DMS153 treated with DMSO at 0.1 percent for 48 hours (cell line): ENCODE measurements around the gene ECPAS.
"Not testable (repeated sequence)": the region's sequence is repeated elsewhere in the genome, so short reads cannot be mapped to it uniquely, and the experiment has no call there.

Experiments
- DNase-seq: peaks from one replicate; lab custom pipeline; 2025; ENCODE audit not compliant: unreplicated experiment; lab: John Stamatoyannopoulos, UW

The ECPAS gene

DNA sequence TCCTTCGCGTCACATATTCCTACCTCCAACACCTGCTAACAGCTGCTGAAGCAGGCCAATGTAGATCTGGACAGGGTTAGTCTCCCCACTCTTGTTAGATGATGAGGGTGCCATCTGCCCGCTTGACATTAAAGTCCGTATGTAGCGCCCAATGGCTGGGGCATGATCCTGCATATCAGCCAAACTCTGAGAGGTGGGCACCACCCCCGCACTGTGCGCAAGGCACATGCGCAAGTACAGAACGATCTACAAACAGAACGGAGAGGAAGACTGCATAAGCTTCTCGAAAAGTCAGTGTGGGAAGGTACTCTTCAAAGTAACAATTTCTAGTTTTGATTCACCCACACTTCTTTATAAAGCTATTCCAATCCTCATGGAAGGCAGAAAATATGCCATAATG lies 69.8 kb downstream of the ECPAS start:
- no peak for DNase-seq

DNA sequence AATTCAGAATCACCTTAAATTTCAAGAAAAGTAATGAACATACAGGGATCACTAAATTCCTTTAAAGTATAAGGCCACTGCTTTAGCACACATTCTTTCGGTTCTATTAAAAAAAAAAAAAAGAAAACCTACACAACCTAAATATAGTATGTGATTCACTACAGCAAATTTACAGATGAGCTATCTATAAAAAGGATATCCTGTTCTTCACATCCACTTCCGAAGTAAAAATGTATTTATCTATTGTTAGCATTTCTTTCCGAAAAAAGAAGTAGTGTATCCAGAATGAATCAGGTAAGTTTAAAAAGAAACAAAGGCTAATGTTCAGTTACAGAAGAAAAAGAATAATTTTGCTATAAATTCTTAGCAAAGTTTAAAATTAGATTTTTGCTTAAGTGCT lies 70.2 kb downstream of the ECPAS start:
- no peak for DNase-seq

DNA sequence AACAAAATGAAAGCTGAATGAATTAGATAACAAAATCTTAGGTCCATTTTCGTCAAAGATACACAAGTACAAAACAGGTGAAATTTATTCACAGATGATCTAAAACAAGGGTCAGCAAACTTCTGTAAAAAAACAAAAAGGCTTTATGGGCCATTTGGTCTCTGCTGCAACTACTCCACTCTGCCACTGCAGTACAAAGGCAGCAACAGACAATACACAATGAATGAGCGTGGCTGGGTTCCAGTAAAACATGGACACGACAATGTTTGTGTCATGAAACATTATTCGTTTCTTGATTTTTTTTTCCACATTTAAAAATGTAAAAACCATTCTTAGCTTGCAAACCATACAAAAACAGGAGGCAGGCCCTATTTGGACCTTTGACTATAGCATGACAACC lies 71.9 kb downstream of the ECPAS start:
- no peak for DNase-seq

DNA sequence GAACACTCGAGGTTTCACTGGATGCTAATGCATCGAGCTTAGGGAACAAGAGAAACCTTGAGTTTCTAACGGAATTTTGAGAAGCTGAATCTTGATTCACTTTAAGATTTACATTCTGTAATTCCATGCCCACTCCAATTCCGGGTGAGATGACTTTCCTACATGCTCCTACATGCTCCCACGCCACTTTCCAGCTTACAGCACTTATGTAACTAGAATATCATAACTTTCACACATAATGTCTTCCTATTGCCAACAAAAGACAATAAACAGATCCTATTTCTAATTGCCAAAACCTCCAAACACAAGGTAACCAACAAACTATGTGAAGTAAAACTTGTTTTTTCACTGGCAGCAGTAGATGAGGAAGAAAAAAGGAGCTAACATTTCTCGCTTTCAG lies 72.9 kb downstream of the ECPAS start:
- no peak for DNase-seq

DNA sequence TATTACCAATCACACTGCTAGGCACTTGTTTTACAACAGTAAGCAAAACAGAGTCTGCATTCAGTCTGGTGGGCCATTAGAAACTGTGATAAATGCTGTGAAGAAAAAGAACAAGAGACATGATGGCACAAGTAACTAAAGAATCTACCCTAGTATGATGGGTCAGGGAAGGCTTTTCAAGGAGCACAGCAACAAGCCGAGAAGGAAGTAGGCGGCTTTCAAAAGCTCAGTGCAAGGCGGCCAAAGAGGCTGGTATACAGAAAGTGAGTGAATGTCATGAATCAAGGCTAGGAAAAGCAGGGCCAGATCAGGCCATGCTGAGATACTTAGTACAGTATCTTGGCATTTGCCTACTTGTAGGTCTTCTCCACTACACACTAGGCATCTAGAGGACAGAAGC lies 76.4 kb downstream of the ECPAS start:
- no peak for DNase-seq

DNA sequence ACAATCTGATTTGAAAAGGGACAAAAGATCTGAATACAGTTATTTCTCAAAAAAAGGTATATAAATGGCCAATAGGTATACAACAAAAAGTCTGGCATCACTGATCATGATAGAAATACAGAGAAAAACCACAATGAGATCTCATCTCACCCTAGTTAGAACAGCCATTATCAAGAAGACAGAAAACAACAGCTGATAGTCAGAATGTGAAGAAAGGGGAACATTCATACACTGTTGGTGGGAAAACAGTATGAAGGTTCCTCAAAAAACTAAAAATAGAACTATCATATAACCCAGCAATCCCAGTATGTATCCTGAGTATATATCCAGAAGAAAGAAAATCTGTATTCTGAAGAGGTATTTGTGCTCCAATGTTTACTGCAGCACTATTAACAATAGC lies 78.5 kb downstream of the ECPAS start:
- DNase-seq, result no peak

DNA sequence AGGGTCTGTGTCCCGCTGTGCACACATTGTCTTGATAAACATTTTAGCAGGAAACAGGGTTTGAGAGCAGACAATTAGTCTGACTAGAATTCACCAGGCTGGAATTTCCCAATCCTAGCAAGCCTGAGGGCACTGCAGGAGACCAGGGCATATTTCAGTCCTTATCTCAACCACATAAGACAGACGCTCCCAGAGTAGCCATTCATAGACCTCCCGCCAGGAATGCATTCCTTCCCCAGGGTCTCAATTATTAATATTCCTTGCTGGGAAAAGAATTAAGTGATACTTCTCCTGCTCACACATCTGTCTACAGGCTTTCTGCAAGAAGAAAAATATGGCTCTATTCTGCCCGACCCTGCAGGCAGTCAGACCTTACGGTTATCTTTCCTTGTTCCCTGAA lies 82.7 kb downstream of the ECPAS start:
- not testable (repeated sequence) for DNase-seq

DNA sequence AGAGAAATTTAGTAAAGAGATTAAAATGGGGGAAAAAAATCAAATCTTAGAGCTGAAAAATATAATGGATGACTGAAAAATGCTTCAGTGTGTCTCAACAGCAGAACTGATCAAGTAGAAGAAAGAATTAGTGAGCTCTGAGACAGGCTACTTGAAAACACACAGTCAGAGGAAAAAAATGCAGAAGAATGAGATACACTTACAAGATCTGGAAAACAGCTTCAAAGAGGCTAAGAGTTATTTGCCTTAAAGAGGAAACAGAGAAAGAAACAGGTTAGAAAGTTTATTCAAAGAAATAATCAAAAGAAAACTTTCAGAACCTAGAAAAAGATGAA lies 83.7 kb downstream of the ECPAS start:
- DNase-seq, result no peak

DNA sequence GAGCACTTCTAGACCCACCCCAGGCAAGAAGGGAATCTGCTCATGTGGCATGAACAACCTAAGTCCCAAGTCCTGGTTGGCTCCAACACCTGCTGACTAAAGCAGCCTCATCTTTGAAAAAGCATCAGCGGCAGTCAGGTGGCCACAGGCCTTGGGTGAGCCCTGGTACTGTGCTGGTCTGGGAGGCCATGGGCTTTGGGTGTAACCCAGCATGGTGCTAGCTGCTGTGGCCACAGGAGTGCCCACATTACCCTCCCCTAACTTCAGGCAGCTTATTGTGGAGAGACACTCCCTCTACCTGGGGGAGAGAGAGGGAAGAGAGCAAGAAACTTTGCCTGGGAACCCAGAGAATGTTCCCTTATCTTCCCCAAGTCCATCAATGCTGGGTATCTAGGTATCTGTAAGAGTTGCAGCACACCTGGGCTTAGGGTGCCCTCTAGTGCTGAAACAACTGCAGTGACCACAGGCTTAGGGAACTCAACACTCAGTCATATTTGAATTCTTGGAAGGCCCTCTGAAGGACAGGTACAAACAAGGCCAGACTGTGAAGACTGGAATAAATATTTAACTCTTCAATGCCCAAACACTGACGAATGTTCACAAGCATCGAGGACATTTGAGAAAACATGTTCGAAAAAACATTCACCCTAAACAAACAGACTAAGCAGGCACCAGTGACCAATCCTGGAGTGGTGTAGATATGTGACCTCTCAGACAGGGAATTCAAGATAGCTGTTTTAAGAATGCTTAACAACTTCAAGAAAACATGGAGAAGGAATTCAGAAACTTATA lies 84.2 kb downstream of the ECPAS start:
- no peak for DNase-seq

DNA sequence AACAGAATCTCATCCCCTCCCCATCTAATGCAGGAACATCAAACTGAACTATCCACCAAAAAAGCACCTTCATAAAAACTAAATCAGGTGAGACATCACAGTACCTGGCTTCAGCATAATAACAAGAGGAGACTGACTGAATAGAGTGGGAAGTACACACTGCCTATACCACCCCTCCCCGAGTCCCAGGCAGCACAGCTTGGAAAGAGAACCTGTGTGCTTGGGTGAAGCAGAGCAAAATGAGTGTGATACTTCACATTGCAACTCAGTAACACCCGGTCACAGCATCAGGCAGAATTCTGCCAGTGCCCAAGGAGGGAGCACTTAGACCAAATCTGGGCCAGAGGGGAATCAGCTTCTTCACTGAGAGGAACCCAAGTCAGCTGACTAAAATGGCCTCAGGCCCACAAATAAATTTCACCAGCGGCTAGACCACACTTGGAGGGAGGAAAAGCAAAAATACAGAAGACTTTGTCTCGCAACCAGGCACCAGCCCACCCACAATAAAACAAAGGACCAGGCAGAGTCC lies 84.9 kb downstream of the ECPAS start:
- no peak for DNase-seq

DNA sequence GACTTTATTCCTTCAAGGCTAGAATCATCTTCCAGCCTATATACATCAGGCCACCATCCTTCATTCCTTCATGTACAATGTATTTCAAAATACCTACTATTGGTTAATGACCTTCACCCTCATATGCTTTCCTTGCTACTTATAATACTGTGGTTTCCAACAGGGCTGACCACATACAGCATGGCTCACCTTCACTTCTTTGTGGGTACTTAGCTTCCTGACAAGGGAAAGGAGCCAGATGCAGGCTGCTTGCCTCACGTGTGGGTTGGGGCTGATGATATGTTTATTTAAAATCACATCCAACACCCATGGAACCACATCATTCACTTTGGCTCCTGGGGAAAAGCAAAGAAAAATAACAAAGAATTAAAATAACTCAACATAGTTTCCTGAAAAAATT lies 90.2 kb downstream of the ECPAS start:
- DNase-seq, result no peak

DNA sequence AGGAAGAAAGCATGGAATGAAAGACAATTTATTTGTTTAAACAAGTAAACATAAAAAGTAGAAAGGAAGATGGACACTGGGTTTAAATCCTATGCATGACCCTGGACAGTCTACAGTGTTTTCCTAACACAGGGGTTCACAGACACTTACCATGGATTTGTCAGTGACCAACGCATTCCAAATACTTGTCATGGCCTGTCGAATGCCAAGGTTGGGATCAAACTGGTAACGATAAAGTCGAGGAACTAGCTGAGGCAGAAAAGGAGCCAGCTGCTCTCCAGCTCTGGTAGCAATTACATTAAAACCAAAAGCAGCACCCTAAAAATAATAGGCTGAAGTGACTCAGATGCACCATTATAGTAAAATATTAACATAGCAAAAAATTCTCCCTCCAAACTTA lies 94.8 kb downstream of the ECPAS start:
- no peak for DNase-seq

DNA sequence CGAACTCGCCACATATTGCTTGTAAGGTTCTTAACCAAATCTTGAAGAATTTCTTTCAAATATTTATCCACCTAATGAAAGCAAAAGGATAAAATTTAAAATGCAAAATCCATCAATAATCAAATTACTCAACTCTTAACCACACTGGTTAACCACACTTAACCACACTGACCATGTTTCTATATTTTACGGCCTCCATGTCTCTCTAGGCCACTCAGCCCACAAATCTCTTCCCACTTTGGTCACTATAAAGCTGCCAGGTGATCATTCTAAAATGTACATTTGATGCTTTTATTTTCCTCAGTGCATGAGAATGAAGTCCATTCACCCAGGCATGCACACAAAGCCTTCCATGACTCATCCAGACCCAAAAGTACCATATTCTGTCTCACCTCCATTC lies 97.8 kb downstream of the ECPAS start:
- no peak for DNase-seq

DNA sequence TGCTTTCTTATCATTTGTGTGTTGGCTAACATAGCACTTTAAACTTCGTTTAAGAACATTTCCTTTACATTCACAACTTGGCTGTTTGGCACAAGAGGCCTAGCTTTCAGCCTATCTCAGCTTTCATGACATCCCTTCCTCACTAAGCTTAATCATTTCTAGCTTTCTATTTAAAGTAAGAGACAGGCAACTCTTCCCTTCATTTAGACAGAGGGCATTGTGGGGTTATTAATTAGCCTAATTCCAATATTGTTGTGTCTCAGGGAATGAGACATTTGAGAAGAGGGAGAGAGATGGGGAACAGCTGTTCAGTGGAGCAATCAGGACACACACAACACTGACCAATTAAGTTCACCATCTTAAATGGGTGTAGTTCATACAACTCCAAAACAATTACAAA lies 103.2 kb downstream of the ECPAS start:
- no peak for DNase-seq

DNA sequence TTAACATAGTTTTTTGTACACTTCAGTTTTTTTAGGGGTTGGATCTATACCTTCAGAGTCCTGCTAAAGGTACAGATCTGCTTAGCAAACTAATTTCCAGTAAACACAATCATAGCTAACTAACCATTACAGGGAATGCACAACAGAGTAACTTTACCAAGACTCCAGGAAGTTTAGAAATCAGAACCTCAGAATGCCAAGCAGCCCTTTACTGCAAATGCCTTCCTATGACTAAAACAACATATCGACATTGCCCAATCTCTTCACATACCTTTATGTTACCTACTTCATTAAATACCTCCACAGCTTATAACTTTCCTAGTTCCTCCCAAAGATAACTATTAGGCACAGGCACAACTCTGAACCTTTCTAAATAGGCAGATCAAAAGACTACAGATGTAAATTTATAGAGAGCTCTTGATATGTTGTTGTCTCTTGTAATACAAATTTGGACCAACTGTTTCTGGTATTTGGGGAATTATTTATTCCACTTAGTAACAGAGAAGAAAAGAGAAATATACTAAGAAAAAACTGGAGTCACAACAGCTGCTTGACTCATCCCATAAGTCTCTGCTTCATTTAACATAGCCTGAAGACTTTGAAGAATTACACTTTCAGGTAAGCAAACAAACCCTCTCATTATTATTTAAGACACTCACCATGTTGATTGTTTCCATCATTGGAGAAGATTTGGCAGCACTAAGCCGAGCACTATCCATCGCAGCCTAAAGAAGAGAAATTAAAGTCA lies 108.2 kb downstream of the ECPAS start:
- DNase-seq, result no peak

DNA sequence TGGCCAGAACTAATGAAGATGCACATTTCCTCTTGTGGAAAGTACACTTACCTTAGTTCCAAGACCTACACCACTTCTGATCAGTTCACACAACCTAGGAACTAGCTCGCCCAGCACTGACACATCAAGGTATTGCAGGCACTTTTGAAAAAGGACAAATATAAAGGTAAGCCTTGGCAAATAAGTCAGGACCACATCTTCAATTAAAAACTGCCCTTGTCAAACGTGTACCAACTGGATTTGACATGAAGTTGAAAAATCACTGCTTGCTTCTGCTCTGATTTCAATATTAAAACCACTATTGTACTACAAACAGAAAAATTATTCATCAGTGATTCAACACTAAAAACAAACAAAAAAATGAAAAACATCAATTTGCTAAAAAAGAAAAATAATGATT lies 109.1 kb downstream of the ECPAS start:
- DNase-seq, result no peak

DNA sequence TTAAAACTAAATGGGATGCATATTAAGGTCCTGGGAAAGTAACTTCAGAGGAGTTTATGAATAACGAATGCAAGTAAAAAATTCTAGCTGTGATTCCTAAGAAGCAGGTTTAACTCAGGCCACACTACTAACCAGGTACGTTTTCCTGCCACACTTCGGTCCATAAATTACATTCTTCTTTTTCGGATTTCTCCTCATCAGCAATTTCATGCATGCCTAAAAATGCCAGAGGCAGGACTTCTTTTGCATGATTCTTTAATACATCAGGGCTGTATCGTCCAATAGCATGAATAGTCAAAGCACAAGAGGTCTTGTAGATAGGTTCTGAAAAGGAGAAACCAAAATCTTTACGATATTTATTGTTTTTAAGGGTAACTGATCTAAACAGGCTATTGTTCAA lies 111.9 kb downstream of the ECPAS start:
- DNase-seq, result no peak

DNA sequence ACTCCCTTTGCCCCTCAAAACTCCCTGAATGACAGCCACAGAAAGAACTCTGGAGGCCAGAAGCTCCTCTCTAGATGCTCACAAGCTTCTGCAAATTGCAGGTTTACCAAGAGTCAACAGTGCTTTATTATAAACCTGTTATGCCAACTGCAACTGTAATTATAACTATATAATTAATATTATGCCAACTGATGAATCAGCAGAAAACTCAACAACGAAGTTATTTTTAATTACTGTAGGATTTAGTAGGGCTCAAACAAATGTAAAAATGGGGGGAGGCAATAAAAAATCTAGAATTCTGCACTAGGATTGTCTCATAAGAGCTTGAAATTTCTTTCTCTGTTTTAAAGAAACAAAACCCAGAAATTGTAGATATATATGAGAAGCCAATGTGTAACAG lies 117.2 kb downstream of the ECPAS start:
- no peak for DNase-seq

DNA sequence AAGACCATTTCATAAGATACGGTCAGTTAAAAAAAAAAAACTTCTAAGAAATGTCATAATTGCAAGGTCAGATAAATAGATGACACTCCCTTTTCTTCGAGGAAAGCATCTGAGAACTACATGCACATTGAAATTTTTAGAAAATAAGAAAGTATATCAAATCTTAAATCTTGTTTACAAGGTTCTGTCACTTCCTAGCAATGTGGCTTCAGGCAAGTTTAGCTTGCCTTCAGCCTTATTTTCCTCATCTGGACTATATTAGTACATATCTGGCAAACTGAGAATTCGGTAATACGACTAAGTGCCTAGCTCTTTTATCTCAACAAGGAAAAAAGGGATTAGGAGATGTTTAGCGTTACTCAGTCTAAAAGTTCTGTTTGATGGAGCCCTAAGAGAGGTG lies 121.7 kb downstream of the ECPAS start:
- DNase-seq, result no peak

DNA sequence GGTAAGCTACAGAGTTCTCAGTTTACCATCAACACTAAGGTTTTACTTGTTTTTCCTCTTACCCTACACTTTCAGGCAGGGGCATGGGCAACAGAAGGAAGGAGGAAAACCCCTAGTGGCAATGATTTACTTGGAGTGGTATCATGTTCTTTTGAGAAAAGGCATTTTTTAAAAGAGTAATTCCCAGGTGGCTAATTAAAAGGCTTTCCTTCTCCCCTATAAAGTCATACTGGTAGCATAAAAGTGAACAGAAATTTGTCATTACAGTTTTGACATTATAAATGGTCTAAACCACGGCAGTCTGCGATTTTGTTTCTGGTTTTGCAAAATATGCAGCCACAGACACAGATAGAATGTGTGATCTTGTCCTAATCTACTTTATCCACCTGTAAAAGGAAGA lies 123.3 kb downstream of the ECPAS start:
- no peak for DNase-seq

DNA sequence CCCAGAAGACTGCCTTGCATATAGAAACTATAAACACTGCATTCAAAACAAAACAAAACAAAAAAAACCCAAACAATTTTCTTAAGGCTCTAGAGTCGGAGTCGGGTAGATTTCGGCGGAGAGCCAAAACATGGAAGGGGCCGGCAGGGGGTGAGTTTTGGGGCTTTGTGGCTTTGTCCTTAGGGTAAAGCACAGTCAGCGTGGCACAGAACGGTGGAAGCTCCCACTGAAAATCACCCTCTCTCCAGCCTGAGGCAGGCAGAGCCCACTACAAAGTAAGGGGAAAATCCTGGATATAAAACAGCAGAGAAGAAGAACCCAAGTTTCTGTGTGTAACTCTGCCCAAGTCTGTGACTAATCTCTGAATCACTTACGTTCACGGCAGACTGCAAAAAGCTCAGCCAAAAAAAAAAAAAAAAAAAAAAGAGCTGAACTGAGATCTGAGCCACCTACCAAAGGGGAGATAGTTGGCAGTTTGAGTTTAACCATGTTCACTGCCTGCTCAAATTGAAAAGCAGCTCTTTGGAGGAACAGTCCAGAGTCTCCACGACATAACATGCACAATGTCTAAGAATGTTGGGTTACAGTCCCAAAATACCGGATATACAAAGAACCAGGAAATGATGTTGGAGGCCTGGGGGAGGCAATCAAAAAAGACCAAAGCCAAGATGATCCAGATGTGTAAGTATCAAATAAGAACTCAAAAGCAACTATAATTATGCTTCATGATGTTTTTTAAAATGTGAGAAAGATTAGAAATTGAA lies 127.5 kb downstream of the ECPAS start:
- DNase-seq, result no peak

DNA sequence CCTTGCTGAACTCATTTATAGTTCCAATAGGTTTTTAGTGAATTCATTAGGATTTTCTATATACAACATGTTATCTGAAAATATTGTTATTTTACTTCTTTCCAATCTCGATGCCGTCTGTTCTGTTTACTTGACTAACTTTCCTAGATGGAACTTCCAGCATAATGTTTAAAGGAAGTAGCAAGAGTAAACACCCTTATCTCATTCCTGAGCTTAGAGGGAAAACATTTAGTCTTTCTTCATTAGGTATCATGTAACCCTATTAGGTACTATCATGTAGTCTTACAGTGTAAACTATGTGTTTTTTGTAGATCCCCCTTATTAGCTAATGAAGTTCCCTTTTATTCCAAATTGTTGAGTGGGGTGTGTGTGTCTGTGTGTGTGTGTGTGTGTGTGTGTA lies 131.6 kb downstream of the ECPAS start:
- no peak for DNase-seq
